ENCODE results near the gene VN1R4. TPM values are rescaled to one million over a fixed set of nuclear protein-coding genes. Genes with fewer than 3 reads are reported as not detected.
"Not testable (repeated sequence)": the region's sequence is repeated elsewhere in the genome, so short reads cannot be mapped to it uniquely, and the experiment has no call there.

The VN1R4 gene, protein sequence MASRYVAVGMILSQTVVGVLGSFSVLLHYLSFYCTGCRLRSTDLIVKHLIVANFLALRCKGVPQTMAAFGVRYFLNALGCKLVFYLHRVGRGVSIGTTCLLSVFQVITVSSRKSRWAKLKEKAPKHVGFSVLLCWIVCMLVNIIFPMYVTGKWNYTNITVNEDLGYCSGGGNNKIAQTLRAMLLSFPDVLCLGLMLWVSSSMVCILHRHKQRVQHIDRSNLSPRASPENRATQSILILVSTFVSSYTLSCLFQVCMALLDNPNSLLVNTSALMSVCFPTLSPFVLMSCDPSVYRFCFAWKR
- total RNA-seq, result not detected

DNA sequence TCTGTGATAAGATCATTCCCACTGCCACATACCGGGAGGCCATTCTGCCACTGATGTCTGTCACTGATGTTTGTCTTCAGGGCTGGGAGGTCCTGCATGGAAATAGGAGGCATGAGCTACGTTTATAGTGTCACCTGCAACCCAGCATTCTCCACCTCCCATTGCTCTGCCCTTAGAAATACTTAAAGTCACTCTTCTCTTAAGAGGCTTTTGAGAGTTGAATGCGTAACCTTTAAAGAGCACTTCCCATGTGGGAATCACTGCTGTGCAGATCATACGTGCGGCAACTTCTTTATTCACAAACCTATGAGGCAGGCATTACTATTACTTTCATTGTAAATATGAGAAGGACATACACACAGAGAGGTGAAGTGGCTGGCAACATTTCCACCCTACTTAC lies at the start of gene VN1R4:
VN1R4 (minus strand) TSS at position 101 of the 400 bp plus-strand sequence; CDS start at position 43, 58 bp downstream.
- H3K4me3 Mint-ChIP-seq, result not testable (repeated sequence)
- H3K36me3 Mint-ChIP-seq, result peaks cover 15% of the 10 kb centered on the region

DNA sequence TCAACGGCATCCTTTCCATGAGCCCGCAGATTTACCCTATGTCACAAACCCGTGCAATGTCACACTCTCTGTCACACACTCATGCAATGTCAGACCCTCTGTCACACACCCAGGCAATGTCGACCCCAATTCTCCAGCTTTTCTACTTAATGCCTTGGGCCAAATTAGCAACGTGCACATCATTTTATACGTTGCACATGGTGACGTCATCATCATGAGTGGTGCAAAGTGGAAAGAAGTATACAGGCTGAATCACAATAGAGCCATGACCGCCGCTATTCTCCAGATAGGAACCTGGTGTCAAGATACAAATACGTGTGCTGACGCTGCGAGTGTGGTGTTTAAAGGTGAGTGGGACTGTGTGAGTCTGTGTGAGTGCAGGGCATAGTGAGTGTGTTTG lies 44.4 kb upstream of the VN1R4 start:
- CTCF ChIA-PET, result no interaction called here
- no peak overlapping the region for H3K4me3 Mint-ChIP-seq
- H3K27me3 Mint-ChIP-seq, result peaks cover 21% of the 10 kb centered on the region
- no peak overlapping the region for H3K27ac Mint-ChIP-seq
- peaks cover 27% of the 10 kb centered on the region for H3K9me3 Mint-ChIP-seq
- POLR2A ChIA-PET, result no interaction called here
- no peaks in the 10 kb centered on the region for H3K4me1 Mint-ChIP-seq (ENCODE audit: low read depth)
- peaks cover 8% of the 10 kb centered on the region for H3K36me3 Mint-ChIP-seq
- intact Hi-C loops (cut with micrococcal nuclease), result no loop called here
- DNase-seq, result no peak

More for the DNA sequence above, at the start of gene VN1R4:
- intact Hi-C loops (cut with micrococcal nuclease); DNase-seq; H3K27me3 Mint-ChIP-seq; CTCF ChIA-PET; H3K27ac Mint-ChIP-seq; H3K4me1 Mint-ChIP-seq (ENCODE audit: low read depth); POLR2A ChIA-PET: not testable (repeated sequence)
- peaks cover 43% of the 10 kb centered on the region for H3K9me3 Mint-ChIP-seq

DNA sequence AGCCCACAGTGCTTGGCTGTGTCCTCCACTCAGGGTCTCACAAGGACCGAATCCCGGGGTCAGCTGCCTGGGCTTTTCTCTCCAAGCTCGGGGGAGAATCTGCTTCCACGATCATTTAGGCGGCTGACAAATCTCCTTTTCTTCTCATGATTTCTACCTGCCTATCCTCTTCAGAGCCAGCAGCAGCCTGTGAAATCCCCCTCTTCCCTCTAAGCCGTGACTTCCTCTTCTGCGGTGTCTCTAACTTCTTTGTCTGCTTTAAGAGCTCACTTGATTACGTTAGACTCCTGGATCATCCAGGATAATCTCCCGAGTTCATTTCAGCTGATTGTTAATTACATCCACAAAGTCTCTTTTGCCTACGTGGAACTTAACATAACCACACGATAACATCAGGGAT lies 43.5 kb upstream of the VN1R4 start:
- no peak for DNase-seq
- Mint-ChIP-seq H3K9me3 (peaks cover 30% of the 10 kb centered on the region), H3K27me3 (peaks cover 26% of the 10 kb centered on the region), H3K4me3 (no peak overlapping the region), H3K4me1 (ENCODE audit: low read depth) (no peaks in the 10 kb centered on the region), H3K36me3 (peaks cover 9% of the 10 kb centered on the region), H3K27ac (no peak overlapping the region)
- CTCF ChIA-PET, result no interaction called here
- POLR2A ChIA-PET, result no interaction called here
- intact Hi-C loops (cut with micrococcal nuclease), result no loop called here

DNA sequence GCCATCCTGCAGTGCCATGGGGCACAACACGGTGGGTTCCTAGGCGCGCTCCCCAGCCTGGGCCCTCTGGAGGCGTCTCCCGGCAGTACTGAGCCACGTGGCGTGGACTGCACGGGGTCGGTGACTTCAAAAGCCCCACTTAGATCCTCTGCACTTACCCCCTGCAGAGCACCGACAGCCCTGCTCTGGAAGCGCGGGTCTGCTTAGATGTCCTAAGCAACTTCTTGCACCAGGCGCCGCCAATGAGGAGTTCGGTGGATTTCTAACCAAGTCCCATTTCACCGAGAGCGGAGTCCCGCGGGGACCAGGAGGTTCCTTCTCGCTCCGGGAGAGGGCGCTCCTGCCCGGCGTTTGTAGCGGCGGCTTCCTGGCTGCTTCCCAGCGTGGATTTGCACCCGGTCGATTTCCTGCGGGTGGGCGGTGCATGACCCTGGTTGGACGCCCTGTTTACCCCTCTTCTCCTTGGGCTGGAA lies 40.9 kb upstream of the VN1R4 start:
- Mint-ChIP-seq H3K27me3 (peaks cover 22% of the 10 kb centered on the region), H3K4me1 (ENCODE audit: low read depth) (no peaks in the 10 kb centered on the region), H3K27ac (no peak overlapping the region), H3K4me3 (no peak overlapping the region), H3K9me3 (peaks cover 30% of the 10 kb centered on the region), H3K36me3 (peaks cover 9% of the 10 kb centered on the region)
- intact Hi-C loops (cut with micrococcal nuclease), result no loop called here
- ChIA-PET POLR2A (no interaction called here), CTCF (no interaction called here)
- peak; percentile 34 for DNase-seq

DNA sequence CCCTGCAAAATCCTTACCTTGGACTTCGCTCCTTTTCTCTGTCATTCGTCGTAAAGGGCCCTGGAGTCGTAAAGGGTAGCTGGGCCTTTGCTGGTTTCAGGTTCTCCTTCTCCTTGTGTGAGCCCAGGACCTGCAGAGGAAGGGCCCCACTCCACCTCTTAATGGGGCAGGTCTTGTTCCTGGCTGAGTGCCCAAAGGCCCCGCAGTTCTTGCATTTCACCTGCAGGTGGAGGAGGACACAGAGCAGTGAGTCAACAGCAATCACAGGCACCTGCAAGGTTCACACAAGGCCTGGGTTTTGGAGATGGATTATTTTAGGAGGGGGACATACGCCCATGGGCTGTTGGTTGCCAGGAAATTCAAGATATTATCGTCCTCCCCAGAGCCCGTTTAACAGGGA lies 33.8 kb upstream of the VN1R4 start:
- H3K27ac Mint-ChIP-seq; H3K36me3 Mint-ChIP-seq; H3K4me1 Mint-ChIP-seq (ENCODE audit: low read depth); intact Hi-C loops (cut with micrococcal nuclease); CTCF ChIA-PET; POLR2A ChIA-PET; H3K27me3 Mint-ChIP-seq; DNase-seq; H3K4me3 Mint-ChIP-seq: not testable (repeated sequence)
- H3K9me3 Mint-ChIP-seq, result peaks cover 14% of the 10 kb centered on the region

DNA sequence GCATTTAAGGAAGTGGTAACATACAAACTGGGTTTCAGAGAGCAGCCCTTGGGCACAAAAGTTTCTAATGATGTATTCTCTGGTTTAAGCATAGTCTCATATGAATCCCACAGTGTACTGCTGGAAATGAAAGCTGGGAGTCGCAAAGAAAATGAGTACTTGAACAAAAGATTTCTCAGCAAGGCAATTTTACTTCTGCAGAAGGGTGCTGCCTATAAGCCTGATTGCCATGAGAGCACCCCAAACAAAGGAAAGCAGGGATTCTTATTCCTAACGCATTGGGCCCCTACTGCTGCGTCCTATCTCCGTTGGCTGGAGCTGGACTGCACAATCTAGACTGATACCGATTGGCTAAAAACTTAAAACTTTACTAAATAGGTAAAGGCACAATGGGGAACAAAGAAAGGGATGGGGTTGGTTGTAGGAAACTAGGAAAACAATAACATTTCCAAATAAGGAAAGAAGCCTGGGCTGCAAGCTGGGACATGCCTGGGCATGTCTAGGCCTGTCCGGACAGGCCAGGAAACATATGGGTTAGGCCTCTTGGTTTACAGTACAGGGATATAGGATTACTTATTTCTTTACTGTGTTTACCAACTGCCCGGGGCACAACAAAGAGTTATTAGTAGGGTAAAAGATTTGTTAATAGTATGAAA lies 27.4 kb upstream of the VN1R4 start:
- Mint-ChIP-seq H3K36me3 (peaks cover 4% of the 10 kb centered on the region), H3K27me3 (no peaks in the 10 kb centered on the region), H3K27ac (no peak overlapping the region), H3K4me1 (ENCODE audit: low read depth) (no peaks in the 10 kb centered on the region), H3K4me3 (no peak overlapping the region), H3K9me3 (peaks cover 52% of the 10 kb centered on the region)
- intact Hi-C loops (cut with micrococcal nuclease), result no loop called here
- DNase-seq, result no peak
- ChIA-PET POLR2A (no interaction called here), CTCF (no interaction called here)

DNA sequence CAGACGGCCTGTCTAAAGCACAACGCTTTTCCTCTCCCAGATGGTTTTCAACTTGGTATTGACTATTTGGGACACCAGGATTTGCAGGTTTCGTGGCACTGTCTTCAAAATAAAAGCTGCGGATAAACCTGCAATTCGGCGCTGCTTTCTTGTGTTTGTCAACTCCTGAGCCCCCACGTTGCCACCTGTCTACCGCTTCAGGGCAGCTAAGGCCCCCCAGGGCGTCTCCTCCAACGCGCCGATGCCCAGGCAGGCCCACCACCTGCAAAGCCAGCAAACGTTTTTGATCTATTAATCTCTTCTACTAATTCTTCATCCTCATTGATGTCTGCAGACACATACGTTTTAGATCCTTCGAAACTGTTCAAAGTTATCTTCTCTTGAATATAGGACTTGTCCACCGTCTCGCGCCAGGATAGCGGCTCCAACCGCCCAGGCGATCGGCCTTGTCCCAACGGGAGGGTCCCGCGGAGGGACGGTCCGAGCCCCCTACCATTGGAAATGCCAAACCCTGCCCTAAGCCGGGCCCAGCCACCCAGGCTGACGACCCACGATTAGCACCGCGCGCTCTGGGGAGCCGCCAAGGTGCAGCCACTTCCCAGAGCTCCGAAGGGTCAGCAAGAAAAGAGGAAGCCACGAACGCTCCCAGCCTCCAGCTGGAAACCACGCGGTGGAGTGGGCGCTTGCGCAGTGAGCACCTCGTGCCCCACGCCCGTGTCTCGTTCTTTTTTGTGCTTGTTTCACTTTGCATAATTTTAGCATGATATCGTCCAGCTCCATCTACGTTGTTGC lies 23.4 kb upstream of the VN1R4 start:
- peaks cover 48% of the 10 kb centered on the region for H3K9me3 Mint-ChIP-seq
- intact Hi-C loops (cut with micrococcal nuclease), result no loop called here
- no peaks in the 10 kb centered on the region for H3K27me3 Mint-ChIP-seq
- H3K27ac Mint-ChIP-seq, result no peak overlapping the region
- CTCF ChIA-PET, result no interaction called here
- POLR2A ChIA-PET, result no interaction called here
- H3K4me1 Mint-ChIP-seq (ENCODE audit: low read depth), result no peaks in the 10 kb centered on the region
- no peak for DNase-seq
- H3K4me3 Mint-ChIP-seq, result no peak overlapping the region
- H3K36me3 Mint-ChIP-seq, result peaks cover 4% of the 10 kb centered on the region

DNA sequence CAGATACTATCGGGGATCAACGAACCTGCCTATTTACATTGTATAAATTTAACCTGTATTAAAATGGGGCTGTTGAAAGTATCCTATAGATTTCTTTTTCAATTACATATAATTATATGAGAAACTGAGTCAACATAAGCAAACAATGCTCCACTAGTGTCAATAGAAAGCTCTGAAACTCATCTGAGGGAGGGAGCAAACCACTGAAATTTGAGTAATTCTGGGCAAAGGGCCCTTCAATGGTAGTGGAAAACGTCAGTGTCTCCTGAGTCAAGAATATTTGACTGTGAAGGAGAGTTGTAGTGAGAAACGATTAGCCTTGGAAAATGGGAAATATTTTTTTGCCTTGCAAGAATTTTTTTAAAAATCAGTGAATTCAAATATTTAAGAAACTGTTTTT lies 17.6 kb upstream of the VN1R4 start:
- Mint-ChIP-seq H3K4me3 (no peak overlapping the region), H3K9me3 (peaks cover 18% of the 10 kb centered on the region), H3K36me3 (peaks cover 3% of the 10 kb centered on the region), H3K27me3 (no peaks in the 10 kb centered on the region), H3K27ac (no peak overlapping the region), H3K4me1 (ENCODE audit: low read depth) (no peaks in the 10 kb centered on the region)
- intact Hi-C loops (cut with micrococcal nuclease), result no loop called here
- DNase-seq, result no peak
- ChIA-PET CTCF (no interaction called here), POLR2A (no interaction called here)

DNA sequence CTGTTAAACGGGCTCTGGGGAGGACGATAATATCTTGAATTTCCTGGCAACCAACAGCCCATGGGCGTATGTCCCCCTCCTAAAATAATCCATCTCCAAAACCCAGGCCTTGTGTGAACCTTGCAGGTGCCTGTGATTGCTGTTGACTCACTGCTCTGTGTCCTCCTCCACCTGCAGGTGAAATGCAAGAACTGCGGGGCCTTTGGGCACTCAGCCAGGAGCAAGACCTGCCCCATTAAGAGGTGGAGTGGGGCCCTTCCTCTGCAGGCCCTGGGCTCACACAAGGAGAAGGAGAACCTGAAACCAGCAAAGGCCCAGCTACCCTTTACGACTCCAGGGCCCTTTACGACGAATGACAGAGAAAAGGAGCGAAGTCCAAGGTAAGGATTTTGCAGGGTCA lies 14.4 kb upstream of the VN1R4 start:
- H3K27me3 Mint-ChIP-seq; H3K4me1 Mint-ChIP-seq (ENCODE audit: low read depth); H3K36me3 Mint-ChIP-seq; H3K27ac Mint-ChIP-seq; intact Hi-C loops (cut with micrococcal nuclease); H3K4me3 Mint-ChIP-seq; CTCF ChIA-PET; POLR2A ChIA-PET: not testable (repeated sequence)
- peak; percentile 22 for DNase-seq
- peaks cover 12% of the 10 kb centered on the region for H3K9me3 Mint-ChIP-seq

DNA sequence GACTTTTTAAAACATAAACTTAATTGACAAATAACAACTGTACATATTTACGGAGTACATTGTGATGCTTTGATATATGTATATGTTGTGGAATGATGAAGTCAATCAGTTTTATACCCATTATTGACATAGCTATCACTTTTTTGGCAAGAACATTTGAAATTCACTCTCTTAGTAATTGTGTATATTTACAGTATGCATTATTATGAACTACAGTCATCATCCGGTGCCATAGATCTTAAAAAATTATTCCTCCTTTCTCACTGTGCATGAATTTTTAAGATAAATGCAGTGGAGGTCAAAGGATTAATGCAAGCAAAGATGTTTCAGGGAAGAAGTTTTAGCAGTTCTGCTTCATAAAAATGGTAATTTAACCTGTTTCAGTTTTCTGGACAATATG lies 8.0 kb upstream of the VN1R4 start:
- CTCF ChIA-PET, result interaction anchor here (0.6 kb wide), 1 partner anchor 1504 kb away, joined by 3 read pairs; no protein-coding TSS in a partner anchor
- Mint-ChIP-seq H3K4me3 (no peak overlapping the region), H3K27ac (no peak overlapping the region), H3K4me1 (ENCODE audit: low read depth) (no peaks in the 10 kb centered on the region), H3K36me3 (peaks cover 5% of the 10 kb centered on the region), H3K27me3 (peaks cover 5% of the 10 kb centered on the region), H3K9me3 (peaks cover 28% of the 10 kb centered on the region)
- no peak for DNase-seq
- POLR2A ChIA-PET, result no interaction called here
- intact Hi-C loops (cut with micrococcal nuclease), result no loop called here

DNA sequence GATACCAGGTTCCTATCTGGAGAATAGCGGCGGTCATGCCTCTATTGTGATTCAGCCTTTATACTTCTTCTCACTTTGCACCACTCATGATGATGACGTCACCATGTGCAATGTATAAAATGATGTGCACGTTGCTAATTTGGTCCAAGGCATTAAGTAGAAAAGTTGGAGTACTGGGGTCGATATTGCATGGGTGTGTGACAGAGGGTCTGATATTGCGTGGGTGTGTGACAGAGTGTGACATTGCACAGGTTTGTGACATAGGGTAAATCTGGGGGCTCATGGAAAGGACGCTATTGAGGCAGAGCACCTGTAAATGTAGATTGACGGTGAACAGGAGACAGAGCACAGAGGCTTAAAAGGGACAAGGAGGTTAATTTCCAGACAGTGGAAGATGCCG lies 4.5 kb upstream of the VN1R4 start:
- ChIA-PET POLR2A (no interaction called here), CTCF (no interaction called here)
- Mint-ChIP-seq H3K27me3 (peaks cover 5% of the 10 kb centered on the region), H3K4me1 (ENCODE audit: low read depth) (no peaks in the 10 kb centered on the region), H3K27ac (no peak overlapping the region), H3K9me3 (peaks cover 31% of the 10 kb centered on the region), H3K36me3 (peaks cover 11% of the 10 kb centered on the region), H3K4me3 (no peak overlapping the region)
- intact Hi-C loops (cut with micrococcal nuclease), result no loop called here
- DNase-seq, result no peak

DNA sequence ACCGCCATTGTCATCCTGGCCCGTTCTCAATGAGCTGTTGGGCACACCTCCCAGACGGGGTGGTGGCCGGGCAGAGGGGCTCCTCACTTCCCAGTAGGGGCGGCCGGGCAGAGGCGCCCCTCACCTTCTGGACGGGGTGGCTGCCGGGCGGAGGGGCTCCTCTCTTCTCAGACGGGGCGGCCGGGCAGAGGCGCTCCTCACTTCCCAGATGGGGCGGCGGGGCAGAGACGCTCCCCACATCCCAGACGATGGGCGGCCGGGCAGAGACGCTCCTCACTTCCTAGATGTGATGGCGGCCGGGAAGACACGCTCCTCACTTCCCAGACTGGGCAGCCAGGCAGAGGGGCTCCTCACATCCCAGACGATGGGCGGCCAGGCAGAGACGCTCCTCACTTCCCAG lies 2.3 kb upstream of the VN1R4 start:
- H3K4me1 Mint-ChIP-seq (ENCODE audit: low read depth); CTCF ChIA-PET; DNase-seq; intact Hi-C loops (cut with micrococcal nuclease); H3K27ac Mint-ChIP-seq; H3K4me3 Mint-ChIP-seq; POLR2A ChIA-PET; H3K27me3 Mint-ChIP-seq: not testable (repeated sequence)
- H3K9me3 Mint-ChIP-seq, result peaks cover 42% of the 10 kb centered on the region
- H3K36me3 Mint-ChIP-seq, result peaks cover 13% of the 10 kb centered on the region
